ENCODE results near the gene ZNF710.

The ZNF710 gene

DNA sequence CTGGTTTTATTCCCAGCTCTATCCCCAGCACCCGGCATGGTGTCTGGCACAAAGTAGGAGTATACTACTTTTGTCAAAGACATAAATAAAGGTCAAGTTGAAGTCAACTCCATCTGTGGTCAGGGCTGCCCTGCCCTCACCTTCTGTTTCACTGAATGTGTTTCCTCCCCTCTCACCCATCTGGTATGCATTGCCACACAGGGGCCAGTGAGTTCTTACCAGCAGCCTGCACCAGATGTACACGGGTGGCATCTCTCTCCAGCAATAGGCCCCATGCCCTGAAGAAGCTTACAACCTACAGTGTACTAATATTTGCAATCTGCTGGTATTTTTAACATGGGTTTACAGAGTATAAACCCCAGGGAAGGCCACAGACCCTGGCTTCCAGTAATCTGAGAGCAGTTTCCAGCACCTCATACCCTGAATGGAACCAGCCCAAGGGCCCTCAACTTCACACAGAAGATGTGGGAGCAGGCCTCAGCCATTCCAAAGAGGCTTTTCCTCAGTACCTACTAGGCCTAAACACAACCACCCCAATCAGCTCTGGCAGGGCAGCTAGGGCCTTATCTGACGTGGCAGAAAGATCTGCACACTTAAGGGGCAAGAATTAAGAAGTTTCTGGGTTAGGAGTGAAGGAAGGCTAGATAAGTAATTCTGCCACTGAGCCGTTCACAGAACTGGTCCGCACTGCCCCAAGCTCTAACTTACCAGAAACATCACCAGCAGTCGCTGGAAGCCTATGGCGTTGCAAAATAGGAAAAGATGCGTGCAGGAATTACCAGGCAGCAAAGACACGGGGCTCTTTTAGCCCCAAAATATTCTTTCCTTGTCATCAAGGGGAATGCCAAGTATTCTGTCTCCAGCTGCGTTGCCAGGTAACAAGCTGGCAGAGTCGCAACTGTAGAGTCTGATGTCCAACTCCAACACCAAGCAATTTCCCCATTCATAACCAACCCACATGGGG lies 99.0 kb downstream of the ZNF710 start:
- H3K27me3 ChIP-seq (ENCODE audit: control insufficient read depth in 3 of 3, insufficient read depth in 3 of 3, low read depth in 1 of 3, low read length in 3 of 3): peaks cover 0 to 15% (median 4%) of the 10 kb centered on the region in 3 experiments

DNA sequence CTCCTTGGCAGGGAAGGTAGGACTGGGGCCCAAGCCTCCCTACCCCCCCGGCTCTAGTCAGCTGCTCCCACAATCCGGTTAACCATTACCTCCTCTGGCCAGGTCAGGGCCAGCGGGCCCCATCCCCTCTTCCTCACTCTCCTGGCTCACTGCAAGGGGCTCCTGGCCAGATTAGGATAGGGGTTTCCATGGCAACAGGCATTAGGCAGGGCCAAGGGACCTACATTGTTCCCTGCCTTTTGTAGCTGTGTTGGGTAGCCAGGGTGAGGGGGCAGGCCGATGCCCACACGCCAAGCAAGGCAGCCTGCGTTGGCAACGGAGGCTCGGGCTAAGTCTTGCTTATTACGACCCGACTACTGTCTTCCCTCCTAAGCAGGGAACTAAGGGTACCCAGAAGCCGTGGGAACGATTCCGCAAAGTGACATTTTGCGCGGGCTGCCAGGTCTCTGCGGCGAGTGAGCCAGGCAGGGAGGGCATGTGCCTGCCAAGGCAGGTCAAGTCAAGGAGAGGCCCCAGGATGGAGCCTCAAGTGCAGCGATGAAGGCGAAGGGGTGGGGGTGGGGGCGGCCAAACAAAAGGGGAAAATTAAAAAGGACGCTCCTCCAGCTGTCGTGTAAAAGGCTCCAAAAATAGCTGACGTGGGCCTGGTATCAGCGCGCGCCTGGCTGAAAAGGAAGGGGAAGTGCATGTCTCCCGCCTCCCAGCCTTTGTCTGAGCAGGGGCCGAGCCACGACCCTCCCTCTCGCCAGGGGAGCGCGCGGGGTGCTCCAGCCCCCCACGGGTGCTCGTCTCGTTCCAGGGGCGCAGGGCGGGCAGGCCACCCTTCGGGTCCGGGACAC lies 100.2 kb downstream of the ZNF710 start:
- no peaks in the 10 kb centered on the region for H3K9me3 ChIP-seq (replicated peaks in 1 of 2; ENCODE audit: control insufficient read depth in 2 of 2, insufficient read depth in 1 of 2, low read depth in 1 of 2, low read length in 2 of 2)
- peaks cover 14% of the 10 kb centered on the region for H3K79me1 ChIP-seq (ENCODE audit: low read depth, low read length)
- peak overlapping the region; percentile 100 for H3K18ac ChIP-seq (ENCODE audit: low read length)
- peak overlapping the region; percentile 72 for H2BK5ac ChIP-seq (ENCODE audit: low read length)
- no peak overlapping the region for H2BK15ac ChIP-seq (ENCODE audit: low read length)
- peaks cover 15 to 19% of the 10 kb centered on the region in 2 donors for H3K4me1 ChIP-seq (ENCODE audit: control insufficient read depth in 2 of 2, insufficient read depth in 1 of 2, low read depth in 1 of 2, low read length in 2 of 2)
- peak overlapping the region; percentile 78 for H3K4me2 ChIP-seq (ENCODE audit: insufficient read depth, low read length, poor library complexity, severe bottlenecking)
- H3K23ac ChIP-seq (ENCODE audit: low read depth, low read length, poor library complexity): peak overlapping the region; percentile 46
- H3K4me3 ChIP-seq (ENCODE audit: low read length in 2 of 2): peak overlapping the region; percentile 79 to 92
- DNase-seq (ENCODE audit: low spot score): peak; percentile 65
- no peak overlapping the region for H3K14ac ChIP-seq (ENCODE audit: low read length)
- WGBS, 2 donors (ENCODE audit: extremely low coverage in 2 of 2, insufficient read length in 2 of 2, insufficient replicate concordance in 1 of 2): no CpG with 5 or more reads among the region's 40 CpGs
- H3K9ac ChIP-seq (ENCODE audit: low read depth, low read length, poor library complexity): peak overlapping the region; percentile 98
- peak overlapping the region; percentile 86 for H2AK5ac ChIP-seq (ENCODE audit: low read depth, low read length)
- H2BK120ac ChIP-seq (ENCODE audit: low read depth, low read length): peak overlapping the region; percentile 67
- peaks cover 0 to 15% (median 4%) of the 10 kb centered on the region in 3 experiments for H3K27me3 ChIP-seq (ENCODE audit: control insufficient read depth in 3 of 3, insufficient read depth in 3 of 3, low read depth in 1 of 3, low read length in 3 of 3)
- H4K8ac ChIP-seq (ENCODE audit: low read depth, low read length): no peak overlapping the region
- H3K4ac ChIP-seq (ENCODE audit: low read length): no peak overlapping the region
- H3K27ac ChIP-seq (replicated peaks; ENCODE audit: low read length): peak overlapping the region; percentile 79
- peak overlapping the region; percentile 0 for H4K91ac ChIP-seq (ENCODE audit: low read depth, low read length, poor library complexity)
- H3K36me3 ChIP-seq (replicated peaks in 1 of 2; ENCODE audit: control insufficient read depth in 2 of 2, insufficient read depth in 2 of 2, low read length in 2 of 2): peaks cover 2 to 8% of the 10 kb centered on the region in 2 donors
- H2AFZ ChIP-seq (ENCODE audit: low read length): peak overlapping the region; percentile 98
- H2BK12ac ChIP-seq (ENCODE audit: low read length): no peak overlapping the region

More for the DNA sequence above, 99.0 kb downstream of the ZNF710 start:
- Histone ChIP-seq H4K8ac (ENCODE audit: low read depth, low read length) (no peak overlapping the region), H2BK5ac (ENCODE audit: low read length) (no peak overlapping the region), H4K91ac (ENCODE audit: low read depth, low read length, poor library complexity) (no peak overlapping the region), H3K4me1 (ENCODE audit: control insufficient read depth in 2 of 2, insufficient read depth in 1 of 2, low read depth in 1 of 2, low read length in 2 of 2) (peaks cover 12 to 16% of the 10 kb centered on the region in 2 donors), H2AK5ac (ENCODE audit: low read depth, low read length) (no peak overlapping the region), H3K9me3 (replicated peaks in 1 of 2; ENCODE audit: control insufficient read depth in 2 of 2, insufficient read depth in 1 of 2, low read depth in 1 of 2, low read length in 2 of 2) (no peaks in the 10 kb centered on the region), H3K4me2 (ENCODE audit: insufficient read depth, low read length, poor library complexity, severe bottlenecking) (no peak overlapping the region), H3K79me1 (ENCODE audit: low read depth, low read length) (peaks cover 14% of the 10 kb centered on the region), H2BK120ac (ENCODE audit: low read depth, low read length) (no peak overlapping the region), H2BK15ac (ENCODE audit: low read length) (no peak overlapping the region), H2AFZ (ENCODE audit: low read length) (no peak overlapping the region), H3K27ac (replicated peaks; ENCODE audit: low read length) (no peak overlapping the region), H3K4me3 (ENCODE audit: low read length in 2 of 2) (peak overlapping the region in 1 of 2 donors; percentile 79), H3K9ac (ENCODE audit: low read depth, low read length, poor library complexity) (no peak overlapping the region), H3K18ac (ENCODE audit: low read length) (no peak overlapping the region), H3K23ac (ENCODE audit: low read depth, low read length, poor library complexity) (no peak overlapping the region), H3K4ac (ENCODE audit: low read length) (no peak overlapping the region), H3K36me3 (replicated peaks in 1 of 2; ENCODE audit: control insufficient read depth in 2 of 2, insufficient read depth in 2 of 2, low read length in 2 of 2) (peaks cover 4 to 8% of the 10 kb centered on the region in 2 donors), H3K14ac (ENCODE audit: low read length) (no peak overlapping the region), H2BK12ac (ENCODE audit: low read length) (no peak overlapping the region)
- no CpG with 5 or more reads among the region's 11 CpGs for WGBS, 2 donors (ENCODE audit: extremely low coverage in 2 of 2, insufficient read length in 2 of 2, insufficient replicate concordance in 1 of 2)
- DNase-seq (ENCODE audit: low spot score): no peak

GRCh38 chr15:90101969-90102890 lies 101.1 kb downstream of the ZNF710 start, which contains the start of gene IDH2:
IDH2 (minus strand) TSS chr15:90102468; CDS start chr15:90102390, 78 bp downstream.
- H2AFZ ChIP-seq (ENCODE audit: low read length): peak within 1 kb of the TSS; percentile 98
- H3K4me3 ChIP-seq (ENCODE audit: low read length in 2 of 2): peak within 1 kb of the TSS; percentile 79 to 92
- peak within 1 kb of the TSS; percentile 97 for H3K14ac ChIP-seq (ENCODE audit: low read length)
- H3K79me1 ChIP-seq (ENCODE audit: low read depth, low read length): peaks cover 14% of the 10 kb centered on the region
- peak within 1 kb of the TSS; percentile 98 for H3K9ac ChIP-seq (ENCODE audit: low read depth, low read length, poor library complexity)
- H3K27ac ChIP-seq (replicated peaks; ENCODE audit: low read length): peak within 1 kb of the TSS; percentile 79
- H2AK5ac ChIP-seq (ENCODE audit: low read depth, low read length): peak within 1 kb of the TSS; percentile 86
- DNase-seq (ENCODE audit: low spot score): peak; percentile 85
- peaks cover 0 to 15% (median 4%) of the 10 kb centered on the region in 3 experiments for H3K27me3 ChIP-seq (ENCODE audit: control insufficient read depth in 3 of 3, insufficient read depth in 3 of 3, low read depth in 1 of 3, low read length in 3 of 3)
- H3K4ac ChIP-seq (ENCODE audit: low read length): no peak within 1 kb of the TSS
- H2BK120ac ChIP-seq (ENCODE audit: low read depth, low read length): peak within 1 kb of the TSS; percentile 67
- H4K91ac ChIP-seq (ENCODE audit: low read depth, low read length, poor library complexity): peak within 1 kb of the TSS; percentile 68
- peak within 1 kb of the TSS; percentile 46 for H3K23ac ChIP-seq (ENCODE audit: low read depth, low read length, poor library complexity)
- peak within 1 kb of the TSS; percentile 100 for H3K18ac ChIP-seq (ENCODE audit: low read length)
- no peak within 1 kb of the TSS for H4K8ac ChIP-seq (ENCODE audit: low read depth, low read length)
- no peaks in the 10 kb centered on the region for H3K9me3 ChIP-seq (replicated peaks in 1 of 2; ENCODE audit: control insufficient read depth in 2 of 2, insufficient read depth in 1 of 2, low read depth in 1 of 2, low read length in 2 of 2)
- peak within 1 kb of the TSS; percentile 78 for H3K4me2 ChIP-seq (ENCODE audit: insufficient read depth, low read length, poor library complexity, severe bottlenecking)
- H2BK15ac ChIP-seq (ENCODE audit: low read length): no peak within 1 kb of the TSS
- peaks cover 2 to 8% of the 10 kb centered on the region in 2 donors for H3K36me3 ChIP-seq (replicated peaks in 1 of 2; ENCODE audit: control insufficient read depth in 2 of 2, insufficient read depth in 2 of 2, low read length in 2 of 2)
- H2BK5ac ChIP-seq (ENCODE audit: low read length): peak within 1 kb of the TSS; percentile 72
- WGBS, 2 donors (ENCODE audit: extremely low coverage in 2 of 2, insufficient read length in 2 of 2, insufficient replicate concordance in 1 of 2): no CpG with 5 or more reads among the region's 104 CpGs
- peaks cover 21 to 27% of the 10 kb centered on the region in 2 donors for H3K4me1 ChIP-seq (ENCODE audit: control insufficient read depth in 2 of 2, insufficient read depth in 1 of 2, low read depth in 1 of 2, low read length in 2 of 2)
- no peak within 1 kb of the TSS for H2BK12ac ChIP-seq (ENCODE audit: low read length)

All from neuronal stem cell (in vitro differentiated cells).